Hepatocyte (in vitro differentiated cells): ENCODE measurements around the gene CACNA1C. TPM values are rescaled to one million over a fixed set of nuclear protein-coding genes. Genes with fewer than 3 reads are reported as not detected.

Experiments
- DNase-seq: peaks from one replicate; pipeline ENCODE4 v3.0.0-alpha.2; 2016; ENCODE audit warnings: low spot score
- H2AFZ ChIP-seq: fragments of 200-600 bp; sonication (generic); 2 replicates; pipeline ENCODE4 v1.6.0; 2016; ENCODE audit warnings: antibody characterized with exemption, mild to moderate bottlenecking
- H3K27ac ChIP-seq: fragments of 200-600 bp; sonication (generic); 2 replicates; pipeline ENCODE4 v1.5.1; 2016; ENCODE audit warnings: mild to moderate bottlenecking
- H3K27me3 ChIP-seq: fragments of 200-600 bp; sonication (generic); 2 replicates; pipeline ENCODE4 v1.6.1; 2016
- H3K36me3 ChIP-seq: fragments of 200-600 bp; sonication (generic); replicated peaks from 2 replicates; pipeline ENCODE4 v1.5.1; 2016; ENCODE audit warnings: low read depth; ENCODE audit not compliant: insufficient read depth
- H3K4me1 ChIP-seq: fragments of 200-600 bp; sonication (generic); 2 replicates; pipeline ENCODE4 v1.5.1; 2016; ENCODE audit warnings: mild to moderate bottlenecking, moderate library complexity; ENCODE audit not compliant: insufficient read depth
- H3K4me2 ChIP-seq: fragments of 200-600 bp; sonication (generic); 2 replicates; pipeline ENCODE4 v1.6.0; 2016
- H3K4me3 ChIP-seq: fragments of 200-600 bp; sonication (generic); 2 replicates; pipeline ENCODE4 v1.5.1; 2016; ENCODE audit warnings: mild to moderate bottlenecking
- H3K79me2 ChIP-seq: fragments of 200-600 bp; sonication (generic); 2 replicates; pipeline ENCODE4 v1.6.0; 2017; ENCODE audit warnings: mild to moderate bottlenecking
- H3K9me2 ChIP-seq: fragments of 200-600 bp; sonication (generic); replicated peaks from 2 replicates; pipeline ENCODE4 v1.6.0; 2017; ENCODE audit warnings: mild to moderate bottlenecking; ENCODE audit not compliant: insufficient read depth
- H3K9me3 ChIP-seq: fragments of 200-600 bp; sonication (generic); 2 replicates; pipeline ENCODE4 v1.5.1; 2016; ENCODE audit warnings: low read depth, mild to moderate bottlenecking
- H4K20me1 ChIP-seq: fragments of 200-600 bp; sonication (generic); 2 replicates; pipeline ENCODE4 v1.6.0; 2016; ENCODE audit warnings: mild to moderate bottlenecking; ENCODE audit not compliant: insufficient read depth, poor library complexity, severe bottlenecking
- EZH2 ChIP-seq: fragments of 200-600 bp; sonication (generic); IDR thresholded peaks from 2 replicates; pipeline ENCODE4 v1.6.1; 2016; ENCODE audit warnings: antibody characterized with exemption, mild to moderate bottlenecking, borderline replicate concordance
- EZH2phosphoT487 ChIP-seq: fragments of 200-600 bp; sonication (generic); IDR thresholded peaks from one replicate; pipeline ENCODE4 v1.6.1; 2018; ENCODE audit warnings: antibody characterized with exemption, mild to moderate bottlenecking, low read depth, moderate library complexity; ENCODE audit not compliant: unreplicated experiment, severe bottlenecking
- WGBS: methylation state at CpG from one replicate; pipeline ENCODE4 v1.1.6; 2016; ENCODE audit warnings: low lambda C conversion rate; ENCODE audit errors: missing lambda C conversion rate; 5-methylcytosine and 5-hydroxymethylcytosine counted together
- polyA plus RNA-seq: library from polyadenylated mRNA; unstranded; fragments of >200 nt; fragmentation: Nextera tagmentation; extraction: Ambion mirVana; gene quantifications from 2 replicates; pipeline ENCODE4 v1.2.1, GENCODE V29; 2016
- total RNA-seq: library from RNA; depleted of rRNA; stranded (reverse); fragments of >200 nt; gene quantifications from 2 replicates; pipeline ENCODE4 v1.2.3, GENCODE V29; 2014
- TF ChIP-seq, protein P1 (sequence below): fragments of 200-600 bp; sonication (generic); IDR thresholded peaks from 2 replicates; pipeline ENCODE4 v1.5.1; 2016; ENCODE audit warnings: antibody characterized with exemption, mild to moderate bottlenecking; ENCODE audit not compliant: poor library complexity

CACNA1C gene
- total and polyA plus RNA-seq, 2 experiments from 2014 or later, result 3.2 to 4.0 TPM

DNA sequence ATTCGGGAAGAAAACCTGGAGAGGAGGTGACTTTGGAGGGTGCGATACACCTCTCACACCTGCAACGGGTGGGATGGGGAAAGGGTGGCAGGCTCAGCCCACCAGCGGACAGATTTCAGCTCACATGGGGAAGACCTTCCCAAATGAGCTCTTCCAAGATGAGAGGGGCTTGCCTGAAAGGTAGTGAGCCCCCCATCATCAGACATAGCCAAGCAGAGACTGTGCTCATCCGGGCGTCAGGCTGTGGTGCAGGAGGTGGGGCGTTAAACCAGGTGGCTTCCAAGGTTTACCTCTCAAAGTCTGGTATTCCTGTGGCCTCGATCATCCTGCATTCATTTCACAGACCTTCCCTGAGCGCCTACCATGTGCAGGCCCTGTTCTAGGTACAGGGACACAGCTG lies 636.6 kb downstream of the CACNA1C start:
- Histone ChIP-seq H2AFZ (no peak overlapping the region), H3K4me1 (peaks cover 4% of the 10 kb centered on the region), H4K20me1 (no peaks in the 10 kb centered on the region), H3K79me2 (no peaks in the 10 kb centered on the region), H3K4me3 (no peak overlapping the region), H3K36me3 (no peaks in the 10 kb centered on the region), H3K27ac (no peak overlapping the region), H3K9me2 (no peaks in the 10 kb centered on the region), H3K4me2 (no peak overlapping the region), H3K27me3 (no peaks in the 10 kb centered on the region), H3K9me3 (no peaks in the 10 kb centered on the region)
- no peak for DNase-seq
- 96% methylated on average over 9 of the region's 9 CpGs for WGBS
- no peak for TF ChIP-seq EZH2phosphoT487
- no peak for TF ChIP-seq EZH2
- TF ChIP-seq, protein P1, sequence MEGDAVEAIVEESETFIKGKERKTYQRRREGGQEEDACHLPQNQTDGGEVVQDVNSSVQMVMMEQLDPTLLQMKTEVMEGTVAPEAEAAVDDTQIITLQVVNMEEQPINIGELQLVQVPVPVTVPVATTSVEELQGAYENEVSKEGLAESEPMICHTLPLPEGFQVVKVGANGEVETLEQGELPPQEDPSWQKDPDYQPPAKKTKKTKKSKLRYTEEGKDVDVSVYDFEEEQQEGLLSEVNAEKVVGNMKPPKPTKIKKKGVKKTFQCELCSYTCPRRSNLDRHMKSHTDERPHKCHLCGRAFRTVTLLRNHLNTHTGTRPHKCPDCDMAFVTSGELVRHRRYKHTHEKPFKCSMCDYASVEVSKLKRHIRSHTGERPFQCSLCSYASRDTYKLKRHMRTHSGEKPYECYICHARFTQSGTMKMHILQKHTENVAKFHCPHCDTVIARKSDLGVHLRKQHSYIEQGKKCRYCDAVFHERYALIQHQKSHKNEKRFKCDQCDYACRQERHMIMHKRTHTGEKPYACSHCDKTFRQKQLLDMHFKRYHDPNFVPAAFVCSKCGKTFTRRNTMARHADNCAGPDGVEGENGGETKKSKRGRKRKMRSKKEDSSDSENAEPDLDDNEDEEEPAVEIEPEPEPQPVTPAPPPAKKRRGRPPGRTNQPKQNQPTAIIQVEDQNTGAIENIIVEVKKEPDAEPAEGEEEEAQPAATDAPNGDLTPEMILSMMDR, result no peak

DNA sequence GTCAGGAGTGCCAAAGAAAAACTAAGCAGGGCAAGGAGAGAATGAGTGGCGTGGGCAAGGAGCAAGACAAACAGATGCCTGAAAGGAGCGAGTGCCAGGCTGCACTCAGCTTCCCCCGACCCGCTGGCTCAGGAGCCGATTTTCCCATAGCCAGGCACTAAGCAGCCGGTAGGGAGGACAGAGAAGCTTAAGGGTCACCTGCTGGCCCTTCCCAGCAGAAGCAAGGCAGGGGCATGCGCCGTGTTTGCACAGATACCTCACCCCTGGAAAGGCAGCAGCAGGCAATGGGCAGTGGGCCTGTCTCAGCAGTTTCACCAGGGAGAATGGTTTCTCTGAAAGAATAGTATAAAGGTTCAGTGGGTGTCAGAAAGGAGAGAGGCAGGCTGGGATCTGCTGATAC lies 637.1 kb downstream of the CACNA1C start:
- no peak overlapping the region for H3K4me2 ChIP-seq
- H3K27ac ChIP-seq, result no peak overlapping the region
- no peak overlapping the region for H2AFZ ChIP-seq
- H4K20me1 ChIP-seq, result no peaks in the 10 kb centered on the region
- peaks cover 4% of the 10 kb centered on the region for H3K4me1 ChIP-seq
- no peaks in the 10 kb centered on the region for H3K27me3 ChIP-seq
- TF ChIP-seq, protein P1, result no peak
- no peak for TF ChIP-seq EZH2
- no peak for TF ChIP-seq EZH2phosphoT487
- H3K9me3 ChIP-seq, result no peaks in the 10 kb centered on the region
- no peaks in the 10 kb centered on the region for H3K36me3 ChIP-seq
- H3K9me2 ChIP-seq, result no peaks in the 10 kb centered on the region
- 79% methylated on average over 8 of the region's 8 CpGs for WGBS
- no peak for DNase-seq
- no peaks in the 10 kb centered on the region for H3K79me2 ChIP-seq
- no peak overlapping the region for H3K4me3 ChIP-seq

DNA sequence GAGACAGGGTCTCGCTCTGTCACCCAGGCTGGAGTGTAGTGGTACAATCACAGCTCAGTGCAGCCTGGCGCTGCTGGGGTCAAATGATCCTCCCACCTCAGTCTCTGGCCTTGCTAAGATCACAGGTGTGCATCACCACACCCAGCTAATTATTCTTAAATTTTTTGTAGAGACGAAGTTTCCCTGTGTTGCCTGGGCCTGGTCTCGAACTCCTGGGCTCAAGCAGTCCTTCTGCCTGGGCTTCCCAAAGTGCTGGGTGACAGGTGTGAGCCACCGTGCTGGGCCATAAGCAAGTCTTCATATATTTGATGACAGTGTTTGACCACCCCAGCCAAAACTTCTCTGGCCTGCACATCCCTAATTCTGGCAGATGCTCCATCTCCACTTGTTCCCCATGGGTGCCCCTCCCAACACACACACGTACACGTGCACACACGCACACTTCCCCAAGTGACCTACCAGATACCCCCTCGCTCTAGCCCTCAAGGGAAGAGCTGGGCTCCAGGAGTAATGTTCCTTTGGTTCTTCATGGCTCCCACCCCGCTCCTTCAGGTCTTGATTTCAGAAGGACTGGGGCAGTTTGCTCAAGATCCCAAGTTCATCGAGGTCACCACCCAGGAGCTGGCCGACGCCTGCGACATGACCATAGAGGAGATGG lies 637.7 kb downstream of the CACNA1C start:
- Histone ChIP-seq H3K4me3 (peak overlapping the region; percentile 33), H3K9me2 (no peaks in the 10 kb centered on the region), H3K36me3 (no peaks in the 10 kb centered on the region), H2AFZ (peak overlapping the region; percentile 77), H3K27me3 (no peaks in the 10 kb centered on the region), H3K27ac (no peak overlapping the region), H3K9me3 (no peaks in the 10 kb centered on the region), H3K79me2 (no peaks in the 10 kb centered on the region), H3K4me1 (peaks cover 4% of the 10 kb centered on the region), H3K4me2 (peak overlapping the region; percentile 96), H4K20me1 (no peaks in the 10 kb centered on the region)
- TF ChIP-seq, protein P1, result no peak
- TF ChIP-seq EZH2phosphoT487 (no peak), EZH2 (no peak)
- WGBS, result 74% methylated on average over 14 of the region's 14 CpGs
- no peak for DNase-seq

DNA sequence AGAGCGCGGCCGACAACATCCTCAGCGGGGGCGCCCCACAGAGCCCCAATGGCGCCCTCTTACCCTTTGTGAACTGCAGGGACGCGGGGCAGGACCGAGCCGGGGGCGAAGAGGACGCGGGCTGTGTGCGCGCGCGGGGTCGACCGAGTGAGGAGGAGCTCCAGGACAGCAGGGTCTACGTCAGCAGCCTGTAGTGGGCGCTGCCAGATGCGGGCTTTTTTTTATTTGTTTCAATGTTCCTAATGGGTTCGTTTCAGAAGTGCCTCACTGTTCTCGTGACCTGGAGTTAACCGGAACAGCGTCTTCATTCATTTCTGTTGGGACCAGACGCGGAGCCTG lies 638.2 kb downstream of the CACNA1C start:
- peak; percentile 57 for DNase-seq
- TF ChIP-seq EZH2, result no peak
- TF ChIP-seq, protein P1, result peak; percentile 36
- no peak for TF ChIP-seq EZH2phosphoT487
- Histone ChIP-seq H2AFZ (peak overlapping the region; percentile 77), H3K4me1 (peaks cover 4% of the 10 kb centered on the region), H3K4me2 (peak overlapping the region; percentile 96), H3K36me3 (no peaks in the 10 kb centered on the region), H3K9me3 (no peaks in the 10 kb centered on the region), H3K9me2 (no peaks in the 10 kb centered on the region), H3K4me3 (peak overlapping the region; percentile 33), H3K79me2 (no peaks in the 10 kb centered on the region), H3K27ac (no peak overlapping the region), H3K27me3 (no peaks in the 10 kb centered on the region), H4K20me1 (no peaks in the 10 kb centered on the region)
- 10% methylated on average over 28 of the region's 28 CpGs for WGBS
